Measurements from ENCODE around the gene CDC42BPA. TPM values are rescaled to one million over a fixed set of nuclear protein-coding genes. Genes with fewer than 3 reads are reported as not detected.

Gene CDC42BPA
- total and polyA plus RNA-seq, 2 donors (not counting 3 experiments of a cell fraction or from before 2014, with no cell fraction given): 26.1 to 92.6 TPM

DNA sequence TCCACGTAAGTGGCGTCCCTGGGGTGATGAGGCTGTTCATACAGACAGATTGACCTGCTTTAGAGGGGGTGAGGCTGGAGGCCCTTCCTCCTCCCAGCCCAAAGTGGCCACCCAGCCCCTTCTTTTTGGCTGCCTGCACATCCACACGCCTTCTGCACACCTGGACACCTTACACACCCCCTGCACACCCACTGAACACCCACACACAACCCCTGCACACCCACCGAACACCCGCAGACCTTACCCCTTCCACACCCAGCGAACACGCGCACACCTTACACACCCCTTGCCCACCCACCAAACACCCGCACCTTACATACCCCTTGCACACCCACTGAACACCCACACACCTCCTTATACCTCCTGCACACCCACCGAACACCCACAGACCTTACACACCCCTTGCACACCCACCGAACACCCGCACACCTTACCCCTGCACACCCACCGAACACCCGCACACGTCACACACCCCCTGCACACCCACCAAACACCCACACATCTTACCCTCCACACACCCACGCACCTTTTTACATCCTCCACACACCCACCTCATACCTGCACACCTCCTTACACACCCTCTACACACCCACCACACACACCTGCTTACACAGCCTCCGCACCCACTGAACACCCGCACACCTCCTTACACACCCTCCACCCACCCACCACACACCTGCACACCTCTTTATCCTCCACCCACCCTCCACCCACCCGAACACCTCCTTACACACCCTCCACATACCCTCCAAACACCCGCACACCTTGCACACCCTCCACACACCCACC is 340.5 kb downstream of the CDC42BPA start:
- Histone ChIP-seq H4K20me1 (replicated peaks; ENCODE audit: control insufficient read depth, extremely low read depth, insufficient read depth, low read length) (no peaks in the 10 kb centered on the region), H3K4me3 (replicated peaks in 1 of 3; ENCODE audit: insufficient read depth in 1 of 3, low read depth in 1 of 3, low read length in 3 of 3) (no peak overlapping the region), H3K9me1 (replicated peaks; ENCODE audit: control insufficient read depth, extremely low read depth, insufficient read depth, low read length) (no peaks in the 10 kb centered on the region), H3K4me2 (ENCODE audit: insufficient read depth, low read length) (no peak overlapping the region), H3K27me3 (ENCODE audit: control insufficient read depth in 2 of 2, insufficient read depth in 2 of 2, low read length in 2 of 2) (no peaks in the 10 kb centered on the region), H3K27ac (ENCODE audit: insufficient read depth, low read depth, low read length) (no peak overlapping the region), H3K36me3 (ENCODE audit: control insufficient read depth in 2 of 2, extremely low read depth in 1 of 2, insufficient read depth in 2 of 2, low read length in 2 of 2) (no peaks in the 10 kb centered on the region), H3K9ac (replicated peaks; ENCODE audit: extremely low read depth, insufficient read depth, low read length) (no peak overlapping the region), H3K4me1 (ENCODE audit: control insufficient read depth, extremely low read depth, insufficient read depth, low read length) (no peaks in the 10 kb centered on the region), H2AFZ (ENCODE audit: low read depth, low read length) (no peak overlapping the region), H3K9me3 (replicated peaks; ENCODE audit: control insufficient read depth, insufficient read depth, low read length) (no peaks in the 10 kb centered on the region), H3K79me2 (ENCODE audit: control insufficient read depth, insufficient read depth, low read length) (no peaks in the 10 kb centered on the region)
- FAIRE-seq: no peak
- DNase-seq (ENCODE audit: low read depth, low spot score): no peak
- TF ChIP-seq FOS (IDR thresholded peaks at IDR 0.05; ENCODE audit: borderline replicate concordance, insufficient read depth, low read length): no peak
- TF ChIP-seq, protein P1, sequence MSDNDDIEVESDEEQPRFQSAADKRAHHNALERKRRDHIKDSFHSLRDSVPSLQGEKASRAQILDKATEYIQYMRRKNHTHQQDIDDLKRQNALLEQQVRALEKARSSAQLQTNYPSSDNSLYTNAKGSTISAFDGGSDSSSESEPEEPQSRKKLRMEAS (IDR thresholded peaks at IDR 0.05; ENCODE audit: insufficient read depth, insufficient read length): no peak
- TF ChIP-seq, protein P2, sequence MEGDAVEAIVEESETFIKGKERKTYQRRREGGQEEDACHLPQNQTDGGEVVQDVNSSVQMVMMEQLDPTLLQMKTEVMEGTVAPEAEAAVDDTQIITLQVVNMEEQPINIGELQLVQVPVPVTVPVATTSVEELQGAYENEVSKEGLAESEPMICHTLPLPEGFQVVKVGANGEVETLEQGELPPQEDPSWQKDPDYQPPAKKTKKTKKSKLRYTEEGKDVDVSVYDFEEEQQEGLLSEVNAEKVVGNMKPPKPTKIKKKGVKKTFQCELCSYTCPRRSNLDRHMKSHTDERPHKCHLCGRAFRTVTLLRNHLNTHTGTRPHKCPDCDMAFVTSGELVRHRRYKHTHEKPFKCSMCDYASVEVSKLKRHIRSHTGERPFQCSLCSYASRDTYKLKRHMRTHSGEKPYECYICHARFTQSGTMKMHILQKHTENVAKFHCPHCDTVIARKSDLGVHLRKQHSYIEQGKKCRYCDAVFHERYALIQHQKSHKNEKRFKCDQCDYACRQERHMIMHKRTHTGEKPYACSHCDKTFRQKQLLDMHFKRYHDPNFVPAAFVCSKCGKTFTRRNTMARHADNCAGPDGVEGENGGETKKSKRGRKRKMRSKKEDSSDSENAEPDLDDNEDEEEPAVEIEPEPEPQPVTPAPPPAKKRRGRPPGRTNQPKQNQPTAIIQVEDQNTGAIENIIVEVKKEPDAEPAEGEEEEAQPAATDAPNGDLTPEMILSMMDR (IDR thresholded peaks at IDR 0.05; ENCODE audit: extremely low read depth in 1 of 2, insufficient read depth in 1 of 2, low read depth in 1 of 2, low read length in 2 of 2): no peak
- TF ChIP-seq GATA2 (IDR thresholded peaks at IDR 0.05; ENCODE audit: insufficient read depth, insufficient read length, low read depth, low read length): no peak
- TF ChIP-seq JUN (IDR thresholded peaks at IDR 0.05; ENCODE audit: borderline replicate concordance, insufficient read depth, insufficient read length, low read depth): no peak
- TF ChIP-seq POLR2A (IDR thresholded peaks at IDR 0.05; ENCODE audit: low read depth, low read length): no peak
- TF ChIP-seq MYC (IDR thresholded peaks at IDR 0.05; ENCODE audit: low read depth, low read length): no peak
- intact Hi-C loops (cut with micrococcal nuclease) (no loop called here), dilution Hi-C loops (cut with MboI; ENCODE audit: extremely low pct_ligation_motif_present, low sequenced_read_pairs) (no loop called here)
- no TSS peak for BruUV-seq (replicated peaks)
- ChIA-PET POLR2A (no interaction called here), CTCF (no interaction called here)

Data from endothelial cell of umbilical vein (primary cell).